Embryonic facial prominence (tissue), 1 donor: ENCODE results near the gene TUSC2.

Experiments
- DNase-seq: peaks from one replicate; pipeline ENCODE4 v3.0.0-alpha.2; 2016; ENCODE audit errors: extremely low spot score

The TUSC2 gene

GRCh38 chr3:50354850-50355249, 26.8 kb upstream of the TUSC2 start:
- DNase-seq = no peak

GRCh38 chr3:50354186-50354764, 26.3 kb upstream of the TUSC2 start:
- no peak for DNase-seq

GRCh38 chr3:50353245-50354004, 25.4 kb upstream of the TUSC2 start:
- no peak for DNase-seq

- no peak for DNase-seq
These were observed 24.8 kb upstream of the TUSC2 start for GRCh38 chr3:50352781-50353180.

- no peak for DNase-seq
These were observed 23.3 kb upstream of the TUSC2 start for GRCh38 chr3:50351323-50351697.

- peak; percentile 73 for DNase-seq
These were observed 22.7 kb upstream of the TUSC2 start, which contains the start of the genes CYB561D2 and NPRL2 for GRCh38 chr3:50350527-50351322. Gene CYB561D2, plus strand, starts transcription at chr3:50350862. Its CDS starts 572 bp downstream, at chr3:50351434. Gene NPRL2, minus strand, starts transcription at chr3:50350775. Its CDS starts 123 bp downstream, at chr3:50350652.

- no peak for DNase-seq
These were observed 22.1 kb upstream of the TUSC2 start for GRCh38 chr3:50350213-50350526.

GRCh38 chr3:50347187-50347813, 19.3 kb upstream of the TUSC2 start:
- peak; percentile 42 for DNase-seq

- DNase-seq = no peak
These were observed 17.7 kb upstream of the TUSC2 start, which contains the start of gene ZMYND10 for GRCh38 chr3:50345586-50346234. Gene ZMYND10, minus strand, starts transcription at chr3:50345732. Its CDS starts 153 bp downstream, at chr3:50345579.

- DNase-seq = no peak
These were observed 17.0 kb upstream of the TUSC2 start for GRCh38 chr3:50345008-50345407.

GRCh38 chr3:50342813-50343633, 15.0 kb upstream of the TUSC2 start:
- DNase-seq = no peak

GRCh38 chr3:50341996-50342650, 14.1 kb upstream of the TUSC2 start:
- no peak for DNase-seq

GRCh38 chr3:50341537-50341936, 13.5 kb upstream of the TUSC2 start:
- DNase-seq = no peak

- no peak for DNase-seq
These were observed 12.7 kb upstream of the TUSC2 start, which contains the start of gene RASSF1 for GRCh38 chr3:50340448-50341329. Gene RASSF1, minus strand, starts transcription at chr3:50340836. Its CDS starts 31 bp downstream, at chr3:50340805.

- DNase-seq = no peak
These were observed 12.1 kb upstream of the TUSC2 start for GRCh38 chr3:50340147-50340447.

- DNase-seq = no peak
These were observed 11.6 kb upstream of the TUSC2 start for GRCh38 chr3:50339485-50340146.

GRCh38 chr3:50338965-50339364, 10.9 kb upstream of the TUSC2 start:
- DNase-seq = no peak

GRCh38 chr3:50337175-50337861, 9.3 kb upstream of the TUSC2 start:
- DNase-seq = peak; percentile 96
